ENCODE data around the gene EPS8L1.

Gene EPS8L1

DNA sequence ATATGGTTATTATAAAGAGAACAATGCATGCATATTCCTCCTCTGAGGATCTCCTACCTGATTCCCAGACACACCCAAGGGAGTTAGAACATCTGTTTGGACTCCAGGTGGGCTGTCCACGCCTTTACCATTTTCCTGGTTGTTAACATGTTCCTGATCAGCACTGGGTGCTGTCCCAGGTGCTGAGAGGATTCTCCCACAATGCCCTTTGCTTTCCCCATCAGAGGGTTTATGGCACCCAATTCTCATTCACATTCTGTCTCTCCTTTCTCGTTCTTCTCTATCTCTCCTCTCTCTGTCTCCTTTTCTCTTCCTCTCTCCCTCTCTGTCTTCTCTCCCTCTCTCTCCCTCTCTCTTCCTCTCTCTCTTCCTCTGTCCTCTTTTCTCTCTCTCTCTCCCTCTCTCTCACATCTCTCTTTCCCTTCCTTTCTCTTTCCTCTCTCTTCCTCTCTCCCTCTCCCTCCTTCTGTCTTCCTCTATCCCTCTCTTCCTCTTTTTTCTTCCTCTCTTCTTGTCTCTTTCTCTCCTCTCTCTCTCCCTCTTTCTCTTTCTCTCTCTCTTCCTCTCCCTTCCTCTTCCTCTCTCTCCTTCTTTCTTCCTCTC, 9.5 kb upstream of the EPS8L1 start:
- Histone ChIP-seq H3K9me3 (ENCODE audit: control insufficient read depth in 5 of 5, low read length in 5 of 5) (peaks cover 0 to 5% (median 0%) of the 10 kb centered on the region in 5 donors), H3K27ac (ENCODE audit: low read depth, low read length) (no peak overlapping the region), H3K36me3 (ENCODE audit: control insufficient read depth in 5 of 5, insufficient read depth in 5 of 5, low read length in 5 of 5) (no peaks in the 10 kb centered on the region), H3K9ac (ENCODE audit: low read length in 5 of 5) (no peak overlapping the region), H3K4me1 (ENCODE audit: control insufficient read depth in 5 of 5, insufficient read depth in 5 of 5, low read length in 5 of 5) (peaks cover 0 to 21% (median 14%) of the 10 kb centered on the region in 5 donors), H3K27me3 (ENCODE audit: control insufficient read depth in 5 of 5, insufficient read depth in 4 of 5, low read length in 5 of 5) (peaks cover 14 to 39% (median 19%) of the 10 kb centered on the region in 5 donors), H3K4me3 (ENCODE audit: low read depth in 1 of 5, low read length in 5 of 5) (no peak overlapping the region)

DNA sequence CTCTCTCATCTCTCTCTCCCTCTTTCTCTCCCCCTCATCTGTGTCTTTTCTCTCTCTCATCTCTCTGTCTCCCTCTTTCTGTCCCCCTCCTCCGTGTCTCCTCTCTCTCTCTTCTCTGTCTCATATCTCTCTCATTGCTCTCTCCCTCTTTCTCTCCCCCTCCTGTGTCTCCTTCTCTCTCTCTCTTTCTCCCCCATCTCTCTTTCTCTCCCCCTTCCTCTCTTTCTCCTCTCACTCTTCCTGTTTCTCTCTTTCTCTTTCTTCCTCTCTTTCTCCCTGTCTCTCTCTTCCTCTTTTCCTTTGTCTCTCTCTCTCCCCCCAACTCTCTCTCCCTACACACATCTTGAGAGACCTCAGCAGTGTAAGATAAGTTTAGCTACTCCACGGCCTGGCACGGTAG, 7.8 kb upstream of the EPS8L1 start:
- Histone ChIP-seq H3K4me1 (ENCODE audit: control insufficient read depth in 5 of 5, insufficient read depth in 5 of 5, low read length in 5 of 5) (peaks cover 0 to 7% (median 5%) of the 10 kb centered on the region in 5 donors), H3K36me3 (ENCODE audit: control insufficient read depth in 5 of 5, insufficient read depth in 5 of 5, low read length in 5 of 5) (no peaks in the 10 kb centered on the region), H3K27me3 (ENCODE audit: control insufficient read depth in 5 of 5, insufficient read depth in 4 of 5, low read length in 5 of 5) (peaks cover 15 to 54% (median 27%) of the 10 kb centered on the region in 5 donors), H3K9me3 (ENCODE audit: control insufficient read depth in 5 of 5, low read length in 5 of 5) (peaks cover 0 to 10% (median 5%) of the 10 kb centered on the region in 5 donors), H3K27ac (ENCODE audit: low read depth, low read length) (no peak overlapping the region), H3K9ac (ENCODE audit: low read length in 5 of 5) (no peak overlapping the region), H3K4me3 (ENCODE audit: low read depth in 1 of 5, low read length in 5 of 5) (no peak overlapping the region)

DNA sequence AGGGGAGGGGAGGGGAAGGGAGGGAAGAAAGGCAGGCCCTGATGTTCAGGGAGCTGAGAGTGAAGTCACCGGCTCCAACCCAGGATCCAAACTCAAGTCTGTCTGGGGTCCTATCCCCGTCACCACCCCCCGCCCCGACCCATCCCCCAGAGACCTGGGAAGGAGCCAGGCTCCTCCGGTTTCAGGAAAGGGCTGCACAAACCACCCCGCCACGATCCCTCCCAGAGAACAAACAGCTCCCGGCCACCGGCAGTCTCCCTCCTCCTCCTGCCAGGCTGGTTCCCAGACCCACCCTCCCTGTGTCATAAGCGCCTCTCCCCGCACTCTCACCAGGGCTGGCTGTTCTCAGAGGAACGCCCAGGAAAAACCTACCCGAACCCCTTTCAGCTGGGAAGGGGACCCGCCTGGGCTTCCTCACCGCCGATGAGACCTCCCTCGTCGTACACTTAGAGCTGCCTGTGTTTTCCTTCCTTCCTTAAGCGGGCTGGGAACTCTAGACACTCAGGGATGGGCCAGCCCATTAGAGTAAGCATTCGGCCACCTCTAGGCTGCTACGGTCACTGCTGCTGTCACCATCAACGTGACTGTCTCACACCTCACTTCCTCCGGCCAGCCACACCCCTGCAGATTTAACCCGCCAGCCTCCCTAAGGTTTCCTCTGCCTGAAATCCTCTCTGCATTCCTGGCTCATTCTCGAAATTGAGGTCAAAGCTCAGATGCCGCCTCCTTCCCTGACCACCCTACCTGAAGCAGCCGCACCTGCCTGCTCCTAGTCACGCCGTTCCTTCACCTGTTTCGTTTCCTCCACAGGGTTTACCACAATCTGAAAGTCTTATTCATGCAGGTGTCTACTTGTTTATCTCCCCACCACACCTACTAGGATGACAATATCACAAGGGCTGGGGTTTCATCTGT, 6.5 kb upstream of the EPS8L1 start:
- peak overlapping the region in 2 of 5 donors; percentile 19 to 22 for H3K4me3 ChIP-seq (ENCODE audit: low read depth in 1 of 5, low read length in 5 of 5)
- no peak overlapping the region for H3K27ac ChIP-seq (ENCODE audit: low read depth, low read length)
- H3K9ac ChIP-seq (ENCODE audit: low read length in 5 of 5) = no peak overlapping the region
- H3K4me1 ChIP-seq (ENCODE audit: control insufficient read depth in 5 of 5, insufficient read depth in 5 of 5, low read length in 5 of 5) = peaks cover 0 to 7% (median 5%) of the 10 kb centered on the region in 5 donors
- peaks cover 15 to 54% (median 27%) of the 10 kb centered on the region in 5 donors for H3K27me3 ChIP-seq (ENCODE audit: control insufficient read depth in 5 of 5, insufficient read depth in 4 of 5, low read length in 5 of 5)
- peaks cover 0 to 13% (median 7%) of the 10 kb centered on the region in 5 donors for H3K9me3 ChIP-seq (ENCODE audit: control insufficient read depth in 5 of 5, low read length in 5 of 5)
- no peaks in the 10 kb centered on the region for H3K36me3 ChIP-seq (ENCODE audit: control insufficient read depth in 5 of 5, insufficient read depth in 5 of 5, low read length in 5 of 5)

DNA sequence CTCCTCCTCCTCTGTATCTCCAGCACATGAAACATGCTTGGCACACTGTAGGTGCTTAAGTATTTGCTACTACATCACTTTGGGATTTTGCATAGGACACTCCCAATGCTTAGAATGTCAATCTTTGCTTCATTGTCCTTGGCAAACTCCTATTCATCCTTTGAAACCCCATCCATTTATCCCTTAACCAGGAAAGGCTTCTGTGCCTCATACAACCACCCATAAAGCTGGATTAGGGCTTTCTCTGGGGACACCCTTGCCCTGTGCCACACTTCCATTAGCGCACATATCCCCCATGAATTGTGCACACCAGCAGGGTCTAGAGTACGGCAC, 5.8 kb upstream of the EPS8L1 start:
- H3K27me3 ChIP-seq (ENCODE audit: control insufficient read depth in 5 of 5, insufficient read depth in 4 of 5, low read length in 5 of 5) = peaks cover 15 to 55% (median 27%) of the 10 kb centered on the region in 5 donors
- H3K4me3 ChIP-seq (ENCODE audit: low read depth in 1 of 5, low read length in 5 of 5) = no peak overlapping the region
- H3K9ac ChIP-seq (ENCODE audit: low read length in 5 of 5) = no peak overlapping the region

DNA sequence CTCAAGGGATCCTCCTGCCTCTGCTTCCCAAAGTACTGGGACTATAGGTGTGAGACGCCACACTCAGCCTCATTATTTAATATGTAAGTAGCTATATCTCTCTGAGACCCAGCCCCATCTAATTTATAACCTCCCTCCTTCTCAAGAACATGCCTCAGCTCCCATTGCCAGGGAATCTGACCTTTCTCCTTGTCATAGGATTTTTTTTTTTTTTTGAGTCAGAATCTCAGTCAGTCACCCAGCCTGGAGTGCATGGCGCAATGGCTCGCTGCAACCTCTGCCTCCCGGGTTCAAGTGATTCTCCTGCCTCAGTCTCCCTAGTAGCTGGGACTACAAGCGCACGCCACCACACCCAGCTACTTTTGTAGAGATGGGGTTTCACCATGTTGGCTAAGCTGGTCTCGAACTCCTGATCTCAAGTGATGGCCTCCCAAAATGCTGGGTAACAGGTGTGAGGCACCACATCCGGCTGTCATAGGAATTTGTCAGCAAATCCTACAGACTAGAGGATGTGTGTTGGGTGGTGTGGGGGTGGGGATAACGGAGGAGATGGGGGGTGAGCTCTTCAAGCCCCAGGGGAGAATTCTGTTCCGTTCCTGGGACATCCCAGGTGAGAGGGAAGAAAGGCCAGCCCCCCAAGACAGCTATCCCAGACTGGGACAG, 5.1 kb upstream of the EPS8L1 start:
- Histone ChIP-seq H3K4me3 (ENCODE audit: low read depth in 1 of 5, low read length in 5 of 5) (no peak overlapping the region), H3K9me3 (ENCODE audit: control insufficient read depth in 5 of 5, low read length in 5 of 5) (peaks cover 0 to 13% (median 7%) of the 10 kb centered on the region in 5 donors), H3K36me3 (ENCODE audit: control insufficient read depth in 5 of 5, insufficient read depth in 5 of 5, low read length in 5 of 5) (no peaks in the 10 kb centered on the region), H3K4me1 (ENCODE audit: control insufficient read depth in 5 of 5, insufficient read depth in 5 of 5, low read length in 5 of 5) (peaks cover 0 to 7% (median 5%) of the 10 kb centered on the region in 5 donors), H3K27ac (ENCODE audit: low read depth, low read length) (no peak overlapping the region), H3K27me3 (ENCODE audit: control insufficient read depth in 5 of 5, insufficient read depth in 4 of 5, low read length in 5 of 5) (peaks cover 18 to 61% (median 29%) of the 10 kb centered on the region in 5 donors), H3K9ac (ENCODE audit: low read length in 5 of 5) (no peak overlapping the region)

More for the DNA sequence above, 5.8 kb upstream of the EPS8L1 start:
- Histone ChIP-seq H3K27ac (ENCODE audit: low read depth, low read length) (no peak overlapping the region), H3K9me3 (ENCODE audit: control insufficient read depth in 5 of 5, low read length in 5 of 5) (peaks cover 0 to 13% (median 7%) of the 10 kb centered on the region in 5 donors), H3K36me3 (ENCODE audit: control insufficient read depth in 5 of 5, insufficient read depth in 5 of 5, low read length in 5 of 5) (no peaks in the 10 kb centered on the region), H3K4me1 (ENCODE audit: control insufficient read depth in 5 of 5, insufficient read depth in 5 of 5, low read length in 5 of 5) (peaks cover 0 to 7% (median 5%) of the 10 kb centered on the region in 5 donors)

DNA sequence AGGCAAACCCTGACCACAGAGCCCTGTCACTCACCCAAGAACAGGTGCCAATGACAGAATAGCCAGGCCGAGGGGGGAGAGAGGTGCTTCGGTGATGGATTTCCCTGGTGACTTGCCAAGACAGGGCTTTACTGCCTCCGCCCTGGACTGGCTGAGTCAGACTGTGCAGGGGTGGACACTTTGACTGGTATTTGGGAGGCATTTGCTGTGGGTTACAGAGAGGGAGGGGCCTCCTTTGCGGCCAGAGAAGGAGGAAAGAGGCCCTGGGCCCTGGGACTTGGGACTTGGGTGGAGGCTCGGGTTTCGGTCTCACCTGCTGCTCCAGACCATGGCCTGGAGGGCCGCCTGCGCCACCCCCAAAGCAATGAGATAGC, 4.6 kb upstream of the EPS8L1 start:
- Histone ChIP-seq H3K27me3 (ENCODE audit: control insufficient read depth in 5 of 5, insufficient read depth in 4 of 5, low read length in 5 of 5) (peaks cover 18 to 61% (median 32%) of the 10 kb centered on the region in 5 donors), H3K4me3 (ENCODE audit: low read depth in 1 of 5, low read length in 5 of 5) (no peak overlapping the region), H3K27ac (ENCODE audit: low read depth, low read length) (no peak overlapping the region), H3K9ac (ENCODE audit: low read length in 5 of 5) (no peak overlapping the region), H3K9me3 (ENCODE audit: control insufficient read depth in 5 of 5, low read length in 5 of 5) (peaks cover 0 to 13% (median 7%) of the 10 kb centered on the region in 5 donors), H3K4me1 (ENCODE audit: control insufficient read depth in 5 of 5, insufficient read depth in 5 of 5, low read length in 5 of 5) (peaks cover 0 to 7% (median 5%) of the 10 kb centered on the region in 5 donors), H3K36me3 (ENCODE audit: control insufficient read depth in 5 of 5, insufficient read depth in 5 of 5, low read length in 5 of 5) (no peaks in the 10 kb centered on the region)

DNA sequence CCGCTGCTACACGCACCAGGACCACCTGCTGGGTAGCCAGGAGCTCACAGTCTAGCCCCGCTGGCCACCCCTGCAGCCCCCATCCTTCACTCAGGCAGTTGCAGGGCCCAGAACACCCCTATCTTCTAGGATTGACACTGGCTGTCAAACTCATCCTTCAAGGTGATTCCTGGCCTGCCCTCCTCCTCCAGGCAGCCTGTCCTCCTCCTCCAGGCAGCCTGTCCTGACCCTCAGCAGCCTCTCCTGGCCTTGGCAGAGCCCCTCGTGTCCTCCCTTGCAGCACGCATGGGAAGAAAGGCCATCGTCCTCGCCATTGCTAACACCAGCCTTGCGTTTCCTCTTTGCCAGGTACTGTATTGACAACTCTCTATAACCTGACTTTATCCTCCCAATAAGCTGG, 3.8 kb upstream of the EPS8L1 start:
- H3K9ac ChIP-seq (ENCODE audit: low read length in 5 of 5) = no peak overlapping the region
- H3K36me3 ChIP-seq (ENCODE audit: control insufficient read depth in 5 of 5, insufficient read depth in 5 of 5, low read length in 5 of 5) = no peaks in the 10 kb centered on the region
- H3K4me3 ChIP-seq (ENCODE audit: low read depth in 1 of 5, low read length in 5 of 5) = no peak overlapping the region
- H3K27ac ChIP-seq (ENCODE audit: low read depth, low read length) = no peak overlapping the region
- peaks cover 20 to 57% (median 34%) of the 10 kb centered on the region in 5 donors for H3K27me3 ChIP-seq (ENCODE audit: control insufficient read depth in 5 of 5, insufficient read depth in 4 of 5, low read length in 5 of 5)
- H3K9me3 ChIP-seq (ENCODE audit: control insufficient read depth in 5 of 5, low read length in 5 of 5) = peaks cover 0 to 13% (median 7%) of the 10 kb centered on the region in 5 donors
- H3K4me1 ChIP-seq (ENCODE audit: control insufficient read depth in 5 of 5, insufficient read depth in 5 of 5, low read length in 5 of 5) = peaks cover 0 to 7% (median 5%) of the 10 kb centered on the region in 5 donors

DNA sequence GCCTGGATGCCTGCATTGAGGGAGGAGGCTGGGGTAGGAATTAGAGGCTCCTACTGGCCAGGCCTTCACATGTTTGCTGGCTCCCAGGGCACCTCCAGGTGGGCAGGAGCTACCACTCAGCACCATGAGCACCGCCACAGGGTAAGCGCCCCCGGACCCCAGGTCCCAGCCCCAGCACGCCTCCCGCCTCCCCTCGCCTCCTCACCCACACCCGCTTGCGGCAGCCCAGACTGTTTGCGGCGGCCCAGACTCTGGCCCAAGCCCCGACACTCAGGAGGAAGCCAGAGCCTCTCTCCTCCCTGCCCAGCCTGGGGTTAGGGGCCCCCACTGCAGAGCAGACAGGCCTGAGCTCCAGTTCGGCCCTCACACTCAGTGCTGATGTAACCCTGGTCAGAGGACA, 652 bp downstream of the EPS8L1 start:
- Histone ChIP-seq H3K27me3 (ENCODE audit: control insufficient read depth in 5 of 5, insufficient read depth in 4 of 5, low read length in 5 of 5) (peaks cover 13 to 49% (median 36%) of the 10 kb centered on the region in 5 donors), H3K36me3 (ENCODE audit: control insufficient read depth in 5 of 5, insufficient read depth in 5 of 5, low read length in 5 of 5) (no peaks in the 10 kb centered on the region), H3K9ac (ENCODE audit: low read length in 5 of 5) (no peak overlapping the region), H3K4me1 (ENCODE audit: control insufficient read depth in 5 of 5, insufficient read depth in 5 of 5, low read length in 5 of 5) (peaks cover 2 to 15% (median 11%) of the 10 kb centered on the region in 5 donors), H3K27ac (ENCODE audit: low read depth, low read length) (no peak overlapping the region), H3K4me3 (ENCODE audit: low read depth in 1 of 5, low read length in 5 of 5) (no peak overlapping the region), H3K9me3 (ENCODE audit: control insufficient read depth in 5 of 5, low read length in 5 of 5) (peaks cover 0 to 11% (median 7%) of the 10 kb centered on the region in 5 donors)

DNA sequence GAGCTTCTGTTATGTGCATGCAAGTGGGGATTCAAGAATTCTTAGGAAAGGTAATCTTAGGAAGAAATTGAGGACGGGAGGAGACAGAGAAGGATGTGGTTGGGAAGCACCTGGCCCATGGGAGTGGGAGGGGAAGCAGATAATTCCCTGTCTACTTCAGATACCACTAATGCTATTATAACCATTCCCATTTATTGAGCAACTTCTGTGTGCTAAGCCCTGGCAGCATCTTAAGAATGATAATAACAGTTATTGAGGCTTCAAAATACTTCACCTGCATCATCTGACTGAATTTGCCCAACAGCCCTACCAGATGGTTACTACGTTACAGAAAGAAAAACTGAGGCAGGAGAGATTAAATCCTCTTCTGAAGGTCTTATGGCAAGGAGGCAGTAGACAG, 1.4 kb downstream of the EPS8L1 start:
- no peak overlapping the region for H3K27ac ChIP-seq (ENCODE audit: low read depth, low read length)
- no peak overlapping the region for H3K9ac ChIP-seq (ENCODE audit: low read length in 5 of 5)
- H3K27me3 ChIP-seq (ENCODE audit: control insufficient read depth in 5 of 5, insufficient read depth in 4 of 5, low read length in 5 of 5) = peaks cover 20 to 48% (median 39%) of the 10 kb centered on the region in 5 donors
- no peak overlapping the region for H3K4me3 ChIP-seq (ENCODE audit: low read depth in 1 of 5, low read length in 5 of 5)
- peaks cover 2 to 23% (median 19%) of the 10 kb centered on the region in 5 donors for H3K4me1 ChIP-seq (ENCODE audit: control insufficient read depth in 5 of 5, insufficient read depth in 5 of 5, low read length in 5 of 5)
- no peaks in the 10 kb centered on the region for H3K36me3 ChIP-seq (ENCODE audit: control insufficient read depth in 5 of 5, insufficient read depth in 5 of 5, low read length in 5 of 5)
- peaks cover 0 to 11% (median 7%) of the 10 kb centered on the region in 5 donors for H3K9me3 ChIP-seq (ENCODE audit: control insufficient read depth in 5 of 5, low read length in 5 of 5)
